ENCODE results near the gene COL23A1.

The COL23A1 gene

GRCh38 chr5:178392931-178393394 is 197.2 kb downstream of the COL23A1 start:
- DNase-seq (ENCODE audit: low read depth): no peak

GRCh38 chr5:178392386-178392785 is 197.8 kb downstream of the COL23A1 start:
- DNase-seq (ENCODE audit: low read depth): no peak

GRCh38 chr5:178391480-178391879 is 198.7 kb downstream of the COL23A1 start:
- DNase-seq (ENCODE audit: low read depth): no peak

- DNase-seq (ENCODE audit: low read depth): no peak
Observed at GRCh38 chr5:178389796-178390195, 200.4 kb downstream of the COL23A1 start.

- DNase-seq (ENCODE audit: low read depth): no peak
Observed at GRCh38 chr5:178389026-178389729, 201.0 kb downstream of the COL23A1 start.

- no peak for DNase-seq (ENCODE audit: low read depth)
Observed at GRCh38 chr5:178388386-178389025, 201.7 kb downstream of the COL23A1 start.

GRCh38 chr5:178387856-178388190 is 202.4 kb downstream of the COL23A1 start:
- no peak for DNase-seq (ENCODE audit: low read depth)

- DNase-seq (ENCODE audit: low read depth): no peak
Observed at GRCh38 chr5:178387061-178387855, 202.9 kb downstream of the COL23A1 start.

GRCh38 chr5:178386336-178386931 is 203.8 kb downstream of the COL23A1 start:
- DNase-seq (ENCODE audit: low read depth): no peak

GRCh38 chr5:178385496-178385890 is 204.7 kb downstream of the COL23A1 start:
- no peak for DNase-seq (ENCODE audit: low read depth)

GRCh38 chr5:178384816-178385495 is 205.2 kb downstream of the COL23A1 start:
- DNase-seq (ENCODE audit: low read depth): no peak

GRCh38 chr5:178383919-178384815 is 206.0 kb downstream of the COL23A1 start:
- no peak for DNase-seq (ENCODE audit: low read depth)

GRCh38 chr5:178383301-178383918 is 206.8 kb downstream of the COL23A1 start:
- no peak for DNase-seq (ENCODE audit: low read depth)

- no peak for DNase-seq (ENCODE audit: low read depth)
Observed at GRCh38 chr5:178382754-178383164, 207.4 kb downstream of the COL23A1 start.

- DNase-seq (ENCODE audit: low read depth): no peak
Observed at GRCh38 chr5:178381921-178382695, 208.1 kb downstream of the COL23A1 start.

- DNase-seq (ENCODE audit: low read depth): no peak
Observed at GRCh38 chr5:178381206-178381605, 209.0 kb downstream of the COL23A1 start.

- DNase-seq (ENCODE audit: low read depth): no peak
Observed at GRCh38 chr5:178380541-178381074, 209.6 kb downstream of the COL23A1 start.

GRCh38 chr5:178380086-178380485 is 210.1 kb downstream of the COL23A1 start:
- no peak for DNase-seq (ENCODE audit: low read depth)
